G401 (cell line): ENCODE data around the gene TCEAL6. TPM values are rescaled to one million over a fixed set of nuclear protein-coding genes. Genes with fewer than 3 reads are reported as not detected.

Experiments used
- total RNA-seq: library from RNA; depleted of rRNA; stranded (reverse); fragments of >200 nt; shearing (Covaris generic); gene quantifications from 2 replicates; pipeline ENCODE4 v1.2.3, GENCODE V29; 2014; rRNA removed

Gene TCEAL6
- total RNA-seq, 1 experiment from 2014 or later = not detected

Other genes with a start within 250 kb of the TCEAL6 start
- gene ZMAT1, start 210.5 kb downstream of the TCEAL6 start, total RNA-seq = 0.68 and 1.6 TPM in 2 replicates
- gene TCEAL2, start 16.8 kb downstream of the TCEAL6 start, total RNA-seq = not detected in 2 replicates
- not detected in 2 replicates for gene BEX5, start 13.5 kb upstream of the TCEAL6 start, total RNA-seq
- gene TCP11X1, start 72.8 kb upstream of the TCEAL6 start, total RNA-seq = not detected in 2 replicates
- gene NXF2, start 104.7 kb upstream of the TCEAL6 start, total RNA-seq = not detected in 2 replicates